ENCODE measurements around the gene SERTAD3.
"Not testable (repeated sequence)": the region's sequence is repeated elsewhere in the genome, so short reads cannot be mapped to it uniquely, and the experiment has no call there.

SERTAD3 gene

DNA sequence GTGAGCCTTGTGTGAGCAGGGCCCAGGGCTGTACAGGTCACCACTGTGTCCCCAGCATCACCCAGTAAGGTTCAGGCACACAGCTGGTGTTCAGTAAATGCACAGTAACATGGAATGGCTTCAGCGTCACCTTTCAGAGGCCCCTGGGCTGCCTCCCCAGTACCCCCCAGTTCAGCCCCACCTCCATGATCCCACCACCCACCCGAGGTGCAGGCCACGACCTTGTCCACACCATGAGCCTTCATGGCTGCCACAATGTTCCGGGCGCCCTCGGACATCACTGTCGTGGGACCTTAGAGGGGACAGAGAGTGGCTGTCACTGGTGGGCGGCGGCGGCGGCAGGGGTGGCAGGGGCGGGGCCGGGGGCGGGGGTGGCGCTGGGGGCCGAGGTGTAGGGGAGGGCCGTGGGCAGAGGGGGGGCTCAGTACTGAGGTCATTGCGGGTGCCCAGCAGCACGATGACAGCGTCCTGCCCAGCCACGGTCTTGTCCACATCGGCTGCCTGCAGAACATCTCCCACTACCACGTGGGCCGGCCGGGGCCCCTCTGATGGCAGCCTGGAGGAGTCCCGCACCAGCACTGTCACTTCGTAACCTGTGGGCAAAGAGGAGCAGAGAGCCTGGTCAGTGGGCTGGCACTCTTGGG is 13.9 kb upstream of the SERTAD3 start:
- DNase-seq: no peak

DNA sequence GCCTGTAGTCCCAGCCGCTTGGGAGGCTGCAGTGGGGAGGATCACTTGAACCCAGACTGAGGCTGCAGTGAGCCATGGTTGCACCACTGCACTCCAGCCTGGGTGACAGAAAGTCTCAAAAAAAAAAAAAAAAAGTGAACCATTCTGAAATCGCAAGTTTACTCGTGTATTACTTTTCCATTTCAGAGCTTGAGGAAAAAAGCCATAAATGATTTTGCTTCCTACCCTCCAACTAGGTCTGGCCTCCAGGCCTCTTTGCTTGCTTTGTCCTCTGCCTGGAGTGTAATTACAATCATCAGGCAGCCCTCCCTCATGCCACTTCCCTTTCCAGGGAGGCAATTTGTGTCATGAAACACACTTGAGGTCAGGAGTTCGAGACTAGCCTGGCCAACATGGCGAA is 12.9 kb upstream of the SERTAD3 start:
- no peak for DNase-seq

DNA sequence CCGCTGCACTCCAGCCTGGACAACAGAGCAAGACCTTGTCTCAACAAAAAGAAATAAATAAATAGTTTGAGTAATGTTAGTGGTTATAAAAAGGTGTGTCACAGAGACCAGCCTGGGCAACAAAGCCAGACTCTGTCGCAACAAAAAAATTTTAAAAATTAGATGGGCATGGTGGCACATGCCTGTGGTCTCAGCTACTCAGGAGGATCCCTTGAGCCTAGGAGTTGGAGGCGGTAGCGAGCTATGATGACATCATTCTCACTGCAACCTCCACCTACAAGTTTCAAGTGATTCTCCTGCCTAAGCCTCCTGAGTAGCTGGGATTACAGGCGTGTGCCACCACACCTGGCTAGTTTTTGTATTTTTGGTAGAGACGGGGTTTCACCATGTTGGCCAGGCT is 9.8 kb upstream of the SERTAD3 start:
- DNase-seq: not testable (repeated sequence)

DNA sequence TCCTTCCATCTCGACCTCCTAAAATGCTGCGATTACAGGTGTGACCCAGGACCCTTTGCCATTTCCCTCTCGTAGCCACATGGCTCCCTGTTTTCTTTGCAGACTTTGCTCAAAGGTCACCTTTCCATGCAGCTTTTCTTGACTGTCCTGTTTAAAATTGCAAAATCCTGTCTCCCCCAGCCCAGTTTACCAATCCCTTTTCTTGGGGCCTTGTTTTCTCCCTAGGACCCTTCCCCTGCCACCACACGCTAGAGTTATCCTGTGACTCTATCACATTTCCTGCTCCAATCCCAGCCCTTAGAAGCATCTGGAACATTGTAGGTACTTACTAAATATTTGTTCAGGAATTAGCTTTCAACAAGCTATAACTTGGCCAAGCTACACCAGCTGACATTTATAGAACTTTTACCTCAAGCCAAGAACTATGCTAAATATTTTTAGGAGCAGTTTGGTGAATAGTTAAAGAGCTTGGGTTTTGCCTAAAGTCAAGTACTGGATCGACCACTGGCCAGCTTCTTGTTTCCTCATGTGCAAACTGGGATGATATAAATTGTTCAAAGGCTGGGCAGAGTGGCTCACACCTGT is 9.1 kb upstream of the SERTAD3 start:
- DNase-seq: no peak

DNA sequence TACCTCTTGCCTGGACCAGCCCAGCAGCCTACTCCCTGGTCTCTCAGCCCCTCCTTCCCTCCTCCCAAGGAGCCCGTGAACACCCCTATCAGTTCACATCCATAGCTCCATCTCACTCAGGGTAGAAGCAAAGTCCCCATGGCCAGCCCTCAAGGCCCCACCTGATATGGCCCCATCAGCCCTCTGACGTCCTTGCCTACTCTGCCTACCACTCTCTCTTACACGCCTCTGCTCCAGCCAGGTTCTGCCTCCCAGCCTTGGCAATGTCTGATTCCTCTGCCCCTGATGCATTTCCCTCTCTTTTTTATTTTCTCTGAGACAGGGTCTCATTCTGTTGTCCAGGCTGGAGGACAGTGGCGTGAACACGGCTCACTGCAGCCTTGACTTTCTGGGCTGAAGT is 7.9 kb upstream of the SERTAD3 start:
- DNase-seq: no peak

DNA sequence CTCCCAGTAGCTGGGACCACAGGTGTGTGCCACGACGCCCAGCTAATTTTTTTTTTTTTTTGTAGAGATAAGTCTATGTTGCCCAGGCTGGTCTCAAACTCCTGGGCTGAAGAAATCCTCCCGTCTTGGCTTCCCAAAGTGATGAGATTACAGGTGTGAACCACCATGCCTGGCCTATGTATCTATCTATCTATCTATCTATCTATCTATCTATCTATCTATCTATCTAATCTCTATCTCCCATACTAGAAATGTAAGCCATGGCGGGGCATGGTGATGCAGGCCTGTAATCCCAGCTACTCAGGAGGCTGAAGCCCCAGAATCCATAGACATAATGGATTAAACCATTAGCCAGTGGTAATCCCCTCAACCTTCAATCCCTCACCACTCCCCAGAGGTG is 6.5 kb upstream of the SERTAD3 start:
- DNase-seq: no peak

DNA sequence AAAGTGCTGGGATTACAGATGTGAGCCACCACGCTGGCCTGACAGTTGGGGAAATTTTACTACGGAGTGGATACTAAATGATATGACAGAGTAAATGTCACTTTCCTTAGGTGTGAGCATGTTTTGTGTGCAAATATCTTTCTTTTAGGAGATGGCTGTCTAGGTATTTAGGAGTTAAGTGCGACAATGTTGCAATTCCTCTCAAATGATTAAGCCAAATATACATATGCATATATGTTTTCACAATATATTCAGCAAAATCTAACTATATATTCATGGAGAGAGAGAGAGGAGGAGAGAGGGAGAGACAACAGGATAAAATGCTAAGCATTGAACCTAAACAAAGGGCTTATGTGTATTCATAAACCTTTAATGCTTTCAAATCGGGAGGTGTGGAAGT is 5.4 kb upstream of the SERTAD3 start:
- DNase-seq: no peak

DNA sequence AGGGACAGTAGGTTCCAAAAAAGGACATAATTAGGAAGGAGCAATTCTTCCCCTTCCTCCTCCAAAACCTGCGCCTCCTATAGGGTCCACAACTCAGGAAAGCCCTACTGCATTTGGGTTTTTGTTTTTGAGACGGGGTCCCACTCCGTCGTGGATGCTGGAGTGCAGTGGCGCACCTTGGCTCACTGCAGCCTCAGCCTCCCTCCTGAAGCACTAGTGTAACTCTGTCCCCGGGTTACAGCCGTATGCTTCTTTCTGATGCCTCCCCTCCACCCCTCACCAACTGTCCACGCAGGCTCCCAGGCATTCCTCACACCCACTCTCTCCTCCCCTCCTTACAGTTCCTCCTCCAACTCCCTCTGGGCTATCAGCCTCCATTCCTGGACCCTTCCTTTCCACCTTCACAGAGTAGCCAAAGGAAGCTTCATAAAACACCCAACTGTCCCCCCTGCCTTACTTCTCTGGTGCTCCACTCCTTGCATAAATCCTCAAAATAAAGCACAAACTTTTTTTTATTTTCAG is 2.2 kb upstream of the SERTAD3 start:
- no peak for DNase-seq

DNA sequence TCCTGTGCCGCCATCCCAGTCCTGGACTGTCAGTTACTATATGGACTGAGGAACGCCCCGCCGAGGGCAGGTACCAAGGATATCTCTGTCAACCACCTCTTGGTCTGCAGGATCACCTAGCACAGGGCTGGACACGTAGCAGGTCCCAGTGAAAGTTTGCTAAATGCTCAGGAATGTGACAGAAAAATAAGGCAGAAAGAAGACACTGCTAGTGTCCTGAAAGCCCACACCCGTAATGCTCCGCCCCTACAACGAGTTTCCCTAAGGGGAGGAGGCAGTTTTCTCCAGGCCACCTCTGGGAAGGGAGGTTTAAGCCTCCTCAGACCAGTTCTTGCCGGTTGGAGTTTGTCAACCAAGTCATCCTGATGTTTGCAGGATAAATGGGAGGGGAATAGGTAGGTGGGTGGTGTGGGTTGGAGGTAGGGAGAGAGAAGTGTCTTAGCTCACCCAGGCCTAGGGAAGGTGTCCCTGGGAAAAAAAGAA is 1.7 kb upstream of the SERTAD3 start:
- DNase-seq: no peak

DNA sequence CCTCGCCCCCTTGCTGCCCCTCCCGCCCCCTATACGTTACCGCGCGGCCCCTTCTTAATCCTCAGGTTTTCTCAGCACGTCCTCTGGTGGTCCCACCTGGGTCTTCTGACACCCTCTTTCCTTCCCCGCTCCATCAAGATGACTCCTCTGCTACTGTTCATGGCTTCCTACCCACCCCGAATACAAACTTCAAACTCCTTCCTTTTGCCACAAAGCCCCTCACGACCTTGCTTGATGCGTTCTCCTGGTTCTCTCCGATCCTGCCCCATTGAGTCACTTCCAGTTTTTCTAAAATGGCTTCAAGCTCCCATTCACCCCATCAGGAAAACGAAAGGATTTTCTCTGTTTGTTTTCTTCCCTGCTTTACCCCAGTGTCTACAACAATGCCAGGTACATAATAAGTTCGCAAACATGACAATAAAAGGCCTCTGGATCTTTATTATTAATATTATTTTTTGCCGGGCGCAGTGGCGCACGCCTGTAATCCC is 734 bp upstream of the SERTAD3 start:
- no peak for DNase-seq

DNA sequence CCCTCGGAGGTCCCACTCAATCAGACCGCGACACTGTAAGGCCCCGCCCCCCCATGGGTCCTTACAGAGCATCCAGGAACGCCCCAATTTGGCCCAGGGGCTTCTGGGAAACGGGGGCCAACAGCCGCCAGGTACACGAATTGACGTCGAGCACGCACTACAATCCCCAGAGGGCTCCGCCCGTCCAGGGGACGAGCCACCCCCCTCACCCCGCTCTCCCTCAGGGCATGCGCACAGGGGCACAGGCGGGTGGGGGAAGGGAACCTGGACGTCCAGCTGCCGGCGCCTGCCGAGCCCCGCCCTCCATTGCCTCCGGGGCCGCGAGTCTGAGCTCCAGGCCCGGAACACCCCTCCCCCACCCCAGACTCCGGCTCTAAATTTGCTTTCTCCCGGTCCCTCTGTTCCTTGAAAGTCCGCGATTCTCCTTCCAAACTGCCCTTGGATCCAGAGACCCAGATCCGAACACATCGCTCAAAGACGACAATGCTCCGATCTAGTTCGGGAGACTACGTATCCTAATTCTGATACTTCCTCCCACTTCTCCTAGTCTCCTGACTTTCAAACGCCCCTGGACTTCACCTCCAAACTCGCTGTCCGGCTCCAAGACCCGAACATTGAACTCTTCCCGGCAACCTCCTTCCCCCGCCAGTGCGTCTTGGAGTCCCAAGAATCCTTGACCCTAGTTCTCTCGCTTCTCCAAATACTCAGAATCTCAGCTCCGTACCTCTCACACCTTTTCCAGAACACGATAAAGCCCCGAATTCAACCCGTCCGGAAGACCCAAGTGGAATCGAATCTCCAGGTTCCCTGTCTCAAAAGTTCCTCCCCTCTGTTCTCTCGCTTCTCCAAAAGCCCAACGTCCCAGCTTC is 770 bp downstream of the SERTAD3 start:
- peak; percentile 98 for DNase-seq

DNA sequence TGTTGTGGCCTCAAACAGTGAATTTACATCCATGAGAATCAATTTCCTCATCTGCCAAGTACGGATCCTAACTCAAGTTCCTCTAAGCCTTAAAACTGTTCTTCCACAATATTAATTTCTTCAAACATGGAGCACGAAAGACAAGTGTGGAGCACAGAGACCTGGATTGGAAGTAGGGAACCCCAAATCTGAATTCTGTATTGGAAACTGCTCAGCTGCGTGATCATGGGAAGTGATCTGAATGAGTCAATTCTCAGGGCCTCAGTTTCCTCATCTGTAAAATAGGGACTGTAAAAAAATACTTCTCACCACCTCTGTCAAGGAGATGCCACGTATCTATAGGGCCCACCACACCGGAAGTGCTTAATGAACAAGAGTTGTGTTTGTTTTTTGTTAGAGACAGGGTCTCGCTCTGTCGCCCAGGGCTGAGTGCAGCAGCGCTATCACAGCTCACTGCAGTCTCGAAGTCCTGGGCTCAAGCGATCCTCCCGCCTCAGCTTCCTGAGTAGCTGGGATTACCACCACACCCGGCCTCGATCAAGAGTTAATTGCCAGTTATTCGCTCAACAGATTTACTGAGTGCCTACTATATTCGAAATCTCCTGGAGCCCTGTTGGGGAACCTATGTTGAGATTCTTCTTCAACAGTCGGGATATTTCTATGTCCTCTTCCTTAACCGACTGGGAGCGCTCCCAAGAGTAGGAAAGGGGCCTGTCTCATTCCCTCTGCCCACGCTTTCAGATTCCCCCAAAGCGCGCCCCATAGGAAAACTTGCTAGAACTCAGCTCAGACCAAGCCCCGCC is 1.6 kb downstream of the SERTAD3 start:
- no peak for DNase-seq

DNA sequence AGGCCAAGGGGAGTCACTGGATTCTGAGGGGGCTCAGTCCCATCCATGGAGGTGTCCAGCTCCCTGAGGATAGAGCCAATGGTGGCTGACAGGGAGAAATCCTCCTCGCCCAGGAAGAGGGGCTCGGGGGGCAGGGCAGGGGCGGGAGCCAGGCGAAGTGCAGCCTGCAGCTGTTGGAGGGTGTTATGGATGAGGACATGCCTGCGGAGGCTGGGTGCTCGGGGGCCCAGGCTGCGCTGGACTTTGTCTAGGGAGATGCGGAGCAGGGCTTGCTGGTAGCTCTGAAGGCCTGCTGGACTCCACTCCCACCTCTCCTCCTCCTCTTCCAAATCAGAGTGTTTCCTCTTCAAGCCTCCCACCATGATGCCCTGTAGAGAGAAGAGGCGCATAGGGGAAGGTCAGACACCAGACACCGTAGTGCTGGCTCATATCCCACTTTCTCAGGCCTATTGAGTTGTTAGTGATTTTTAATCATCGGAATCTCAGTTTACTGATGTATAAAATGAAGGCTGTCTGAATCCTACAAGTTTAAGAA is 2.3 kb downstream of the SERTAD3 start:
- DNase-seq: no peak

DNA sequence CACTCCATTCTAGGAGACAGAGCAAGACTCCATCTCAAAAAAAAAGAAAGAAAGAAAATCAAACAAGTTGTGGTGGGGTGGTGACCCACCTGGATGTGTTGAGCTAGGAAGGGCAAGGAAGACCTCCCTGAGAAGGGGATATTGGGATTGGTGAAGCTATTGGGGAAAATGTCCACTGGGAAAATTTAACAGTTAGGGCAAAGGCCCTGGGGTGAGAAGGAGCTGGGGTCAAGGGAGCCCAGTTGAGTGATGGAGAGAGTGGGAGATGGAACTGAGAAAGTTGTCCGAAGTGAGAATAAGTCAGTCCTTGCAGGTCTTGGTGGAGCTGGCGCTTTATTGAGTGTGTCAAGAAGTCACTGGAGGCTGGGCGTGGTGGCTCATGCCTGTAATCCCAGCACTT is 5.9 kb downstream of the SERTAD3 start:
- no peak for DNase-seq

DNA sequence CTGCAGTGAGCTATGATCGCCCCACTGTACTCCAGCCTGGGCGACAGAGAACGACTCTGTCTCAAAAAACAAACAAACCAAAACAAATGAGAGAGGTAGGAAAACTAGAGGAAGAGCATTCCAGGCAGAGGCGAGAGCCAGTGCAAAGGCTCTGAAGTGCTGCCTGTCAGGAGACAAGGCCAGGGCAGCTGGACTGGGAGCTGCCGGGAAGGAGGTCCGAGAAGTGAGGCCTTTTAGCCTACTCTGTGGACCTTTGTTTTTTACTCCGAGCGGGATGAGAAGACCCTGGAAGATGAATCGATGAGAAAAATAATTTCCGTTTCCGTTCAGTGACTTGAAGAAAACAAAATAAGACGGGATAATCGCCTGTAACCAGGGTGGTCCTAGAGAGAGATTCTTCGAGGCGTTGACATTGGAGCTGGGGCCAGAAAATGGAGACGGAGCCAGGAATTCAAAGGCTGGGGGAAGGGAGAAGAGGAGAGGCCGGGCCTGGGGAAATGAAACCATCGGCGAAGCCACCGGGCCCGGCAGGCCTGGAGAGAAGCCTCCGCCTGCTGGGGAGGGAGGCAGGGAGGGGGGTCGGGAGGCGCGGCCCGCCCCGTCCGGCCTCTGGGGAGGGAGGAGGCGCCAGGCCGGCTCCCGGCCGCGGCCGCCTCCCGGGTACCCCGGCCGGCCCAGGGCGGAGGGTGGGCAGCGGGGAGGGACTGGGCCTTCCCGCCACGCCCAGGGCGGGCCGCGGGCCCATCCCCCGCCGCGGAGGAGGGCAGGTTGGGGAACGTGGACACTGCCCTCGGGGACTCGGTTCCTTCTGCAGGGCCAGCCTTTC is 10.5 kb downstream of the SERTAD3 start:
- DNase-seq: peak; percentile 61

DNA sequence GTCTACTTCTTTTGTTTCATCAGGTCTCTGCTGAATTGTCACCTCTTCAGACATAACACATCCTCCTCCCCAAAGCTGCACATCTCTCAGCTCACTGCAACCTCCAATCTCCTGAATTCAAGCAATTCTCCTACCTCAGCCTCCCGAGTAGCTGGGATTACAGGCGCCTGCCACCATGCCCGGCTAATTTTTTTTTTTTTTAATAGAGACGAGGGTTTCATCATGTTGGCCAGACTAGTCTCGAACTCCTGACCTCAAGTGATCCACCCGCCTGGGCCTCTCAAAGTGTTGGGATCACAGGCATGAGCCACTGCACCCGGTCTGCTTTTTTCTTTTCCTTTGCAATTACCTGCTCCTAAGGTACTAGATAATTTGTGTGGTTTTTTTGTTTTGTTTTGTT is 11.4 kb downstream of the SERTAD3 start:
- not testable (repeated sequence) for DNase-seq

DNA sequence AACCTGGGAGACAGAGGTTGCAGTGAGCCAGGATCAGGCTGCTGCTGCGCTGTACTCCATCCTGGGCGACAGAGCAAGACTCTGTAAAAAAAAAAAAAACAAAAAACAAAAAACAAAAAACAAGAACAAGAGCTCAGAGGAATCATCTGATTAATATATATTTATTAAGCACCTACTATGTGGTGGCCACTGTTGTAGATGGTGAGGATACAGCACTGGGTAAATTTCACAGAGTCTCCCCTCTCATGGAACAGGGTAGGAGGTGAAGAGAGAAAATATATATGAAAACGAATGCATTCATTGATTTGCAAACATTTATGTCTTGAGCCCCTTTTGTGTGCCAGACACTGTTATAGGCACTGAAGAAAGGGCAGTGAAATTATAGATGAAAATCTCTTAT is 12.4 kb downstream of the SERTAD3 start:
- no peak for DNase-seq

DNA sequence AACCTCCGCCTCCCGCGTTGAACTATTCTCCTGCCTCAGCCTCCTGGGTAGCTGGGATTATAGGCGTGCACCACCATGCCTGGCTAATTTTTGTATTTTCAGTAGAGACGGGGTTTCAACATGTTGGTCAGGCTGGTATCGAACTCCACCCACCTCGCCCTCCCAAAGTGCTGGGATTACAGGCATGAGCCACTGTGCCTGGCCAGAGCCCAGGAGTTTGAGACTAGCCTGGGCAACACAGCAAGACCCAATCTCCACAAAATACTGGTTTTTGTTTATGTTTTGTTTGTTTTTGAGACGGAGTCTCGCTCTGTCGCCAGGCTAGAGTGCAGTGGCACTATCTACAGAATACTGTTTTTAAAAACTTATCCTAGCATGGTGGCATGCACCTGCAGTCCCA is 13.9 kb downstream of the SERTAD3 start:
- not testable (repeated sequence) for DNase-seq

DNA sequence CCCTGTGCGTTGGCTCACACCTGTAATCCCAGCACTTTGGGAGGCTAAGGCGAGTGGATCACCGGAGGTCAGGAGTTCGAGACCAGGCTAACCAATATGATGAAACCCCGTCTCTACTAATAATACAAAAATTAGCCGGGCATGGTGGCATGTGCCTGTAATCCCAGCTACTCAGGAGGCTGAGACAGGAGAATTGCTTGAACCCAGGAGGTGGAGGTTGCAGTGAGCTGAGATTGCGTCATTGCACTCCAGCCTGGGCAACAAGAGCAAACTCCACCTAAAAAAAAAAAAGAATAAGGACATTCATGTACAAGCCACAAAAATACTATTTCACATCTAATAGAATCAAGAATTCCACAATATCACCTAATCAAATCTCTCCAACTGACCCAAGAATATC is 15.9 kb downstream of the SERTAD3 start:
- DNase-seq: not testable (repeated sequence)

DNA sequence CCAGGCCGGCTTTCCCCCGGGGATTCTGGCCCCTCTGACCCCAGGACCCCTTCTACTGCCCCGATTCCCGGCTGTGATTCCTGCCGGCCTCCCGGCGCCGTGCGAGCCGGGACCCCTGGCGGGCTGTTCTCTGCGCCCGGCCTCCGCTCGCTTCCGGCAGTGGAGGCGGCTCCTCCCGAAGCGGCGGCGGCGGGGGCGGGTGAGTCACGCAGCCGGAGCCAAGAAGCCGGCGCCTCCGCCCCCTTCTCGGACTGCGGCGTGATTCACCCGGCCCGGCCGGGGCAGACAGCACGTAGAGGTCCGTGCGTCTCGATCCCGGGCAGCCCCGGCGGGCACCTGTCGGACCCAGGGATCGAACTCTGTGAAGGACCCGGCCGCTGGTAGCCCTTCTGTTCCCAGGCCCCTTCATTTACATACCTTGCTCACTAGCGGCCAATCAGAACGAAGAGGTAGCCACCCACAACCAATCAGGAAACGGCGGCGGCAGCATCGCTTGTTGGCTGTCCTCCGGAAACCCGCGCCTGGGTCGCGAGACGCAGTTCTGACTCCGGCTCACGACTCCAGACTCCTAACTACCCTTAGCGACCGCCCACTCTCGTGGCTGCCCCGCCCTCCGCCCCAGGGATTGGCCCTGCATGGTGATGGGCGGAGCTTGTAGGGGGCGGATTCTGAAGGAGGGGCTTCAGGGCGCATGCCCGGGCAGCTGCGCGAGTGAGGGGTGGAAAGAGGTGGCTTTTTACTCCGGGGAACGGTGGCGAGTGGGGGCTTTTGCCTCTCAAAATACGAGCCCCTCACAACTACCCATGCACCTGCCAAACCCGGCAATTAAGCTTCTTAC is 18.5 kb downstream of the SERTAD3 start, which contains the start of gene SERTAD1:
TSS of gene SERTAD1 (minus strand) at position 543 of the 838 bp plus-strand sequence. CDS start 2,446 bp downstream, outside the sequence.
- peak; percentile 97 for DNase-seq

Data from NCI-H2107 (cell line).